Measurements from ENCODE around the gene RAB23. TPM values are rescaled to one million over a fixed set of nuclear protein-coding genes. Genes with fewer than 3 reads are reported as not detected.

The RAB23 gene
- total RNA-seq, 6 experiments from 2014 or later: 23.1 to 30.3 (median 28.9) TPM

DNA sequence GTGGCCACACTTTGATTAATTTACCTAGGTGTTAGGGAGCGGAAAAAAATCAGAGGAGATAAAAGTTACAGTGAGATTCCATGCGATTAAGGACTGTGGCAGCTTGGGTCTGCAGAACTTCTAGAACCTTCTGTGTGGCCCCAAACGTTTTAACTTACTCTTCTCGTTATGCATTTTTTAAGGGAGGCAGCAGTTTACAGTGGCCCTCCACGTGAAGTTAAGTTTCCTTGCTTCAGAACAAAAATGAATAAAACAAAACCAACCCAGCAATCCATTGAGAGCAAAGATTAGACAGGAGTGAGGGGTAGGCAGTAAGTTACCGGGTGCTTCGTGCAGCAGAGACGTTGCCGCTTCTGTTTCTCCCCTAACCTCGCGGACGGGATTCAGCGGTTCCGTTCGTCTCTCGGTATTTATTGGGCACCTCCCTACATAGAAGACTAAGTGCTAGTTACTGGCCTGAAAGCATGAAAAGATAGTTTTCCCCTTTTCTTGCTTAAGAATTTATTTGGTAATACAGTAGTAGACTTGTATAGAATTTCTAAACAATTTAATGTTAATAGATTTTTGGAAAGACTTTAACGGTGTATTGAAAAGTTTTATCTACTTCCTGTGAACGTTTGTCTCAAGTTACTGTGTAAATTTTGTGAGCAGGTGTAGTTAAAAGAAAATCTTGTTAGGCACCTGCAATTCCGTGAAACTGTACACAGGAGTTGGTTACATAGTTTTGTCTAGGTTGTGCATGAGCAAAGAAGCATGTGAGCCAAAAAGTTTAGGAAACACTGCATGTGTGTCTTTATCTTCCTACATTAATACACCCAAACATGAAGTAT lies 48.8 kb downstream of the RAB23 start:
- H3K4me3 Mint-ChIP-seq: peak overlapping the region; percentile 96
- peaks cover 54% of the 10 kb centered on the region for H3K36me3 Mint-ChIP-seq (ENCODE audit: low read depth)
- H3K9me3 Mint-ChIP-seq: no peaks in the 10 kb centered on the region
- peaks cover 2% of the 10 kb centered on the region; the same call in 1 of the 2 replicates for H3K27me3 Mint-ChIP-seq (ENCODE audit: insufficient read depth)
- peaks cover 66% of the 10 kb centered on the region for H3K4me1 Mint-ChIP-seq (ENCODE audit: low read depth)
- no peak for DNase-seq
- peak overlapping the region; percentile 97 for H3K27ac Mint-ChIP-seq
- TF ChIP-seq, protein P1, sequence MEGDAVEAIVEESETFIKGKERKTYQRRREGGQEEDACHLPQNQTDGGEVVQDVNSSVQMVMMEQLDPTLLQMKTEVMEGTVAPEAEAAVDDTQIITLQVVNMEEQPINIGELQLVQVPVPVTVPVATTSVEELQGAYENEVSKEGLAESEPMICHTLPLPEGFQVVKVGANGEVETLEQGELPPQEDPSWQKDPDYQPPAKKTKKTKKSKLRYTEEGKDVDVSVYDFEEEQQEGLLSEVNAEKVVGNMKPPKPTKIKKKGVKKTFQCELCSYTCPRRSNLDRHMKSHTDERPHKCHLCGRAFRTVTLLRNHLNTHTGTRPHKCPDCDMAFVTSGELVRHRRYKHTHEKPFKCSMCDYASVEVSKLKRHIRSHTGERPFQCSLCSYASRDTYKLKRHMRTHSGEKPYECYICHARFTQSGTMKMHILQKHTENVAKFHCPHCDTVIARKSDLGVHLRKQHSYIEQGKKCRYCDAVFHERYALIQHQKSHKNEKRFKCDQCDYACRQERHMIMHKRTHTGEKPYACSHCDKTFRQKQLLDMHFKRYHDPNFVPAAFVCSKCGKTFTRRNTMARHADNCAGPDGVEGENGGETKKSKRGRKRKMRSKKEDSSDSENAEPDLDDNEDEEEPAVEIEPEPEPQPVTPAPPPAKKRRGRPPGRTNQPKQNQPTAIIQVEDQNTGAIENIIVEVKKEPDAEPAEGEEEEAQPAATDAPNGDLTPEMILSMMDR (IDR thresholded peaks at IDR 0.05): no peak

DNA sequence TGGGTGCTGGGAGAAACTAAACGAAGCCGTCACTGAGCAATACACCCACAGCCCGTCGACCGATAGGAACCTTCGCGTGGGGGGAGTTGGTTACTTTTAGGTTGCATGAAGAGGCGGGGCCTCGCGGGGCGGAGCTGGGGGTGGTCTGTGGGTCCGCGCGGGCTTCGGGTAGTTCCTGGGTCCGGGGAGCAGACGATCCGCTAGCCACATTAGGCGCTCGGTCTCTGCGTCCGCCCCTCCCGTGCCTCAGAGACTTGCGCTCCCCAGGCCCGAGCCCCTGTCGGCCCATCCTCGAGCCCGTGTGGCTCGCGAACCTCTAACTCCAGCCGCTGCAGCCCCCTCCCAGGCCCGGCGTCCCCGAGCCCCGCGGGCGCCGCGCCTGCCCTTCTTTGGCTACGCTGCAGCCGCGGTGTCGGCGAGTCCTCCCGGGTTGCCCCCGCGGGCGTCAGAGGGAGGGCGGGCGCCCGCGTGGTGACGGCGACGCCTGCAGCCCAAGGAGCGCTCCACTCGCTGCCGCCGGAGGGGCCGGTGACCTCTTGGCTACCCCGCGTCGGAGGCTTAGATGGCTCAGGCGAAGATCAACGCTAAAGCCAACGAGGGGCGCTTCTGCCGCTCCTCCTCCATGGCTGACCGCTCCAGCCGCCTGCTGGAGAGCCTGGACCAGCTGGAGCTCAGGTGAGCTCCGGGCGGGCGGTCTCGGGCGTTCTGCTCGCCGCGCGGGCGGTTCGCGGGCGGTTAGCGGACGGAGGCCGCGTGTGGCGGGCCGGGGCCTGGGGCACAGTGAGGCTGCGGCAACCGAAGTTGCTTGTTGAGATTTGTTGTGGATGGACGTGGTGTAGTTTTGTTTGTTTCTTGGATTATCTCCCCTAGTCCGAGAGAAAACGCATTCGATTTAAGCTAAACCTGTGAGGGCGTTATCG lies 49.7 kb downstream of the RAB23 start, which contains the start of gene BAG2:
TSS of gene BAG2 (plus strand) at position 191 of the 920 bp plus-strand sequence. CDS start at position 563, 372 bp downstream.
- TF ChIP-seq, protein P1 (IDR thresholded peaks at IDR 0.05): peak; percentile 60
- H3K27ac Mint-ChIP-seq: peak within 1 kb of the TSS; percentile 97
- H3K4me1 Mint-ChIP-seq (ENCODE audit: low read depth): peaks cover 57% of the 10 kb centered on the region
- H3K27me3 Mint-ChIP-seq (ENCODE audit: insufficient read depth): peaks cover 2% of the 10 kb centered on the region; the same call in 1 of the 2 replicates
- no peaks in the 10 kb centered on the region for H3K9me3 Mint-ChIP-seq
- H3K36me3 Mint-ChIP-seq (ENCODE audit: low read depth): peaks cover 46% of the 10 kb centered on the region
- DNase-seq: peak; percentile 85
- peak within 1 kb of the TSS; percentile 96 for H3K4me3 Mint-ChIP-seq

DNA sequence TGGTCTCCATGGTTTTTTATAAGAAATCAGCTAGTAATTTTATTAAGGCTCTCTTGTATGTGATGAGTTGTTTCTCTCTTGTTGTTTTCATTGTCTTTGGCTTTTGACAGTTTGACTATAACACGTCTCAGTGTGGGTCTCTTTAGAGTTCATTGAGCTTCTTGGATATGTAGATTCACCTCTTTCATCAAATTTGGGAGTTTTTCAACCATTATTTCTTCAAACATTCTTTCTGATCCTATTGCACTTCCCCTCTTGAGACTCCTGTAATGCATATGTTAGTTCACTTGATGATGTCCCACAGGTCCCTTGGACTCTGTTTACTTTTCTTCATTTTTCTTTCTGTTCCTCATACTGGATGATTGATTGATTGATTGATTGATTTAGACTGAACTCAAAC lies 57.0 kb downstream of the RAB23 start:
- DNase-seq: no peak
- Mint-ChIP-seq H3K4me1 (ENCODE audit: low read depth) (peaks cover 32% of the 10 kb centered on the region), H3K9me3 (peaks cover 17% of the 10 kb centered on the region), H3K27me3 (ENCODE audit: insufficient read depth) (peaks cover 1% of the 10 kb centered on the region; the same call in 1 of the 2 replicates), H3K36me3 (ENCODE audit: low read depth) (peaks cover 39% of the 10 kb centered on the region), H3K27ac (no peak overlapping the region), H3K4me3 (no peak overlapping the region)
- TF ChIP-seq, protein P1 (IDR thresholded peaks at IDR 0.05): no peak

DNA sequence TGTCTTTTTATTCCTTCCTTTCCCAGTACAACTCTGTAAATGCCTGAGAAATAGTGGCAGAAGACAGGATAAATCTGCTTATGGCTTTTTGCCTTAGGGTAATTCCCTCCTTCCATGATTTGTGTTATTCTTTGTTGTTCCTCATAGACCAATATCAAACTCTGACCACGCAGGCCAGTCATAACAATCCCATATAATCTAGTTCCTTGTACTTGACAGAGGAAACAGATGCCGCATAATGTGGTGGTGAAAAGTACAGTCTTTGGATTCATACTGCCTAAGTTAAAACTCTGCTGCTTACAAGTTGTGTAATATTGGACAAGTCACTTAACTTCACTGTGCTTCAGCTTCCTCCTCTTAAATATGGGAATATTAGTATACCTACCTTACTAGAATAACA lies 58.2 kb downstream of the RAB23 start:
- no peak overlapping the region for H3K4me3 Mint-ChIP-seq
- TF ChIP-seq, protein P1 (IDR thresholded peaks at IDR 0.05): no peak
- peaks cover 29% of the 10 kb centered on the region for H3K4me1 Mint-ChIP-seq (ENCODE audit: low read depth)
- no peak for DNase-seq
- H3K9me3 Mint-ChIP-seq: peaks cover 17% of the 10 kb centered on the region
- H3K36me3 Mint-ChIP-seq (ENCODE audit: low read depth): peaks cover 39% of the 10 kb centered on the region
- H3K27ac Mint-ChIP-seq: no peak overlapping the region
- peaks cover 1% of the 10 kb centered on the region; the same call in 1 of the 2 replicates for H3K27me3 Mint-ChIP-seq (ENCODE audit: insufficient read depth)

DNA sequence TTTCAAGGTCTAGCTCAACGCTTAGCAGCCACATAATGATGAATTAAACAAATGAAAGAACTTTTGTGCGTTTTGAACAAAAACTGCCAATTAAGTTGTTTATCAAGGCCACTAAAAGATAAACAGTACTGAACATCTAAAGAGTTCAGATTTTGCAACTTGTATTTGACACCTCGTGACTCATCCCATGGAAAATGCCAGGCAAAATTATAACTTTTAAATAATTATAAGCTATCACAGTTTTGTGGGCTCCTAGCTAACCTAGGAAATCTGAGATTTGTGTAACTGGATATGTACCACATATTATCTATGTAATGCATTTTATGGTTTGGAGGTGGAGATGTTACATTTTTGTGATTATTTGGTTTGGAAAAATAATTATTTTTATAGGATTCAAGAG lies 59.6 kb downstream of the RAB23 start:
- Mint-ChIP-seq H3K36me3 (ENCODE audit: low read depth) (peaks cover 39% of the 10 kb centered on the region), H3K27me3 (ENCODE audit: insufficient read depth) (peaks cover 1% of the 10 kb centered on the region; the same call in 1 of the 2 replicates), H3K27ac (peak overlapping the region; percentile 60), H3K4me3 (peak overlapping the region; percentile 62), H3K4me1 (ENCODE audit: low read depth) (peaks cover 43% of the 10 kb centered on the region), H3K9me3 (peaks cover 17% of the 10 kb centered on the region)
- DNase-seq: no peak
- TF ChIP-seq, protein P1 (IDR thresholded peaks at IDR 0.05): no peak
